ENCODE data around the gene SERTAD2.

- TF ChIP-seq POLR2A (IDR thresholded peaks at IDR 0.05) (no peak), CTCF (IDR thresholded peaks at IDR 0.05) (no peak)
Measured at GRCh38 chr2:64650722-64651338, 2.9 kb downstream of the SERTAD2 start.
